Occipital lobe (tissue), 2 donors: ENCODE data around the gene UBE2V1. TPM values are rescaled to one million over a fixed set of nuclear protein-coding genes. Genes with fewer than 3 reads are reported as not detected.
A peak's percentile ranks its signal among the peaks of the same experiment; 100 is the strongest.
"Not testable (repeated sequence)": the region's sequence is repeated elsewhere in the genome, so short reads cannot be mapped to it uniquely, and the experiment has no call there.

Source experiments
- DNase-seq: peaks from one replicate; lab custom pipeline; 2025; lab: John Stamatoyannopoulos, UW
- total RNA-seq: library from RNA; depleted of rRNA; stranded (reverse); fragments of >200 nt; gene quantifications from one replicate; pipeline ENCODE4 v1.2.3, GENCODE V29; 2014

The UBE2V1 gene
- total RNA-seq, 1 donor from 2014 or later: 30.1 TPM

DNA sequence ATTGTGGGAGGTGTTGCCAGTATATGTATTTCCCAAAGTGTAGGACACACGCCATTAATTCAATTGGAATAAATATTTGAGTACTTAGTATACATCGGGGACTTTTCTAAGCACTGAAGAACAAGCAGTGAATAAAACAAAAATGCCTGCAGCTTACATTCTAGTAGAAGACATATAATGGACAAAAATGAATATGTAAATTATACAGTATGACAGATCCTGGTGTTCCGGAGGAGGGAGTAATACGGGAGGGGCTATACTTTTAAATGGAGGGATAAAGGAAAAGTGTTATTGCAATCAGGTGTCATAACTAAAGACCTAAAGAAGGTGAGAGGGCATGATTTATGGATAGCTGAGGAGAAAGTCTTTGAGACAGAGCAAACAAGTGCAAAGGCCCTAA, 15.1 kb downstream of the UBE2V1 start:
- DNase-seq: no peak

DNA sequence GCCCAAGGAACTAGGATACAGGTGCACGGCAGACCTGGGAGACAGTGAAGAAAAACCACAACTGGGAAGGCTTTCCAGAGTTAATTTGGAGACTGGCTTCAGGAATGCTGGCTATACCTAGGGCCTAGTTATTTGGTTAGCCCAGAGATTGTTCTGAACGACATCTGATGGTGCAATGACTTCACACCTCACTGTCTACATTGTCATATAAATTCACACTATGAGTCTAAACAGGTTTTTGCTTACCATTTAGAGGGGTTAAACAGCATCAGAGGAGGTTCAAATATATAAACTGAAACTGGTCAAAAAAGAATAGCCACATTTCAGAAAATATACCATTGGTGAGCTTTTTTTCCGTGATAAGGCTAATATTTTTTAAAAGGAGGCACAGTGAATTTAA, 16.7 kb downstream of the UBE2V1 start:
- no peak for DNase-seq

DNA sequence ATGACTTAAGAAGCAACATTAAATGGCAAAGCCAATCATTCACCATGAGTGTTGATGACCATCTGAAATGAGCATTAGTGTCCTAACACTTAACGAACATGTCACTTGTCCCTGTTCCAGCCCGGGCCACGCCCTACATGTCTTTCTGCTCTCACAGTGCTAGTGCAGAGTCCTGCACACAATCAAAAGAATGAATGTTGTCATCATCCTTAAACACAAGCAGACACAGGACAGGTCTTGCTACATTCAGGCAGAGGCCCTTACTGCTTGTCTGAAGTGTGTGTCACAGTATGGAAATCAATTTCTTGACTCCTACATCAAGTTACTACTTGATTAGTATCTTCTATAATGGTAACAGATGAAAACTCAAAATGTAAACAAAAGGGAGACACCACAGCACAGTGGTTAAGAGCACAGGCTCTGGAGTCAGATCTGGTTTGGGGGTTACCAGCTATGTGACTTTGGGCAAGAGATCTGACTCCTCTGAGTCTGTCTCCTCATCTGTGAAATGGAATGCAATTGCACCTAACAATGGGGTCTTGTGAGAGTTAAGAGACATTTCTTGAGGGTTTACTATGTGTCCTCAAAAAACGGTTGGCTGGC, 17.4 kb downstream of the UBE2V1 start:
- no peak for DNase-seq

DNA sequence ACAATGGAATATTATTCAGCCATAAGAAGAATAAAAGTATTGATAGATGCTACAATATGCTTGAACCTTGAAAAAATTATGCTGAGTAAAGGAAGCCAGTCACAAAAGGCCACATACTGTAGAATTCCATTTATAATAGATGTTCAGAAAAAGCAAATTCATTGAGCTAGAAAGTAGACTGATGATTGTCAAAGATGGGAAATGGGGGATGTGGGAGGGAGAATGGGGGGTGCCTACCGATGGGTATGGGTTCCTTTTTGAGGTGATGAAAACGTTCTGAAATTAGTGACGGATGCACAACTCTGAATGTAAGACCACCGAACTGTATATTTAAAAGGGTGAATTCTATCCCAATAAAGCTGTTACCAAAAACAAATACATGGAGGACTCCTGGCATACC, 18.4 kb downstream of the UBE2V1 start:
- no peak for DNase-seq

DNA sequence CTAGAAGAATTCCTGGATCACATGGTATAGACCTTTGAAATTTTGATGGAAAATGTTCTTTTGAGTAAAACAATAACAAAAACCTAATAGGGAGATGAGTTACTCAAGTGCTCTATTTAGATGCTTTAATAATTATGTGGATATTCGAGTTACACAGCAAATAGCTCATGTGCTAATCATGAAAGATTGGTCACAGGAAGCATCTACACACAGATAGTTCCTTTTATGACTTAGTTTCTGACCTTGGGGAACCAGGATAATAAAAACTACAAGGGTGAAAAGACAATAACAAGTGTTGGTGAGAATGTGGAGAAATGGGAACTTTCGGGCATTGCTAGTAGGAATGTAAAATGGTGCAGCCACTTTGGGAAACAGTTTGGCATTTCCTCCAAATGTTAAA, 19.7 kb downstream of the UBE2V1 start:
- no peak for DNase-seq

DNA sequence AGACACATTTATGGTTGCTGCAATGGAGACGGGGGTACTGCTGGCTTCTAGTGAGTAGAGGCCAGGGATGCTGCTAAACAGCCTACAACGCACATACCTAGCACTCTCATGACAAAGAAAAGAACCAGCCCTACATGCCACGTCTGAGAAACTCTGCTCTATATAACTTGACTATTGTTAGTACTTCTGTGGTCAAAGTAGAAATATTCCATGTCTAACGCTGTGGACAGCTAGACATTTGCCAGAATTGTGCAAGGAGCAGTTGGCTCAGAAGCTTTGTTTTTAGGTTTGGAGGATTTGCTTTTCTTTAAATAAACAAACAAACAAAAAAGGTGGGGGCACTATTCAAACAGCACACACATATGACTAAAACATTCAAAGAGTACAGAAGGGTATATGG, 20.5 kb downstream of the UBE2V1 start:
- no peak for DNase-seq

DNA sequence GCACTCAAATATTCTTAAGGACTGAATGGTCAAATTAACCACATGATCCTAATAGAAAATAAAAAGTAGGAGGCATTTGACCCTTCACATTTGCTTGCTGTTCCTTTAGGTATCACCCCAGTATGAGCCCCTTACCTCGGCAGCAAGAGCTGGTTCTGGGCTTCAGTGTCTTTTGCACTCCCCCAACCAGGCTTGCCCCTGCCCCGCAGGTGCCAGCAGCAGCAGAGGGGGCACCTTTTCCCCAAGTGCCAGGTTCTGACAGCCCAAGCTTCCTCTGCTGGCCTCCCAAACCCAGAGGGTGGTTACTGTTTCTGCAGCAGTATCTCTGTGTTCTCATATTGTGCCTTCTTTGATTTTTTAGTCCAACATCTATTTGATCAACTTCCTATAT, 23.2 kb downstream of the UBE2V1 start:
- no peak for DNase-seq

DNA sequence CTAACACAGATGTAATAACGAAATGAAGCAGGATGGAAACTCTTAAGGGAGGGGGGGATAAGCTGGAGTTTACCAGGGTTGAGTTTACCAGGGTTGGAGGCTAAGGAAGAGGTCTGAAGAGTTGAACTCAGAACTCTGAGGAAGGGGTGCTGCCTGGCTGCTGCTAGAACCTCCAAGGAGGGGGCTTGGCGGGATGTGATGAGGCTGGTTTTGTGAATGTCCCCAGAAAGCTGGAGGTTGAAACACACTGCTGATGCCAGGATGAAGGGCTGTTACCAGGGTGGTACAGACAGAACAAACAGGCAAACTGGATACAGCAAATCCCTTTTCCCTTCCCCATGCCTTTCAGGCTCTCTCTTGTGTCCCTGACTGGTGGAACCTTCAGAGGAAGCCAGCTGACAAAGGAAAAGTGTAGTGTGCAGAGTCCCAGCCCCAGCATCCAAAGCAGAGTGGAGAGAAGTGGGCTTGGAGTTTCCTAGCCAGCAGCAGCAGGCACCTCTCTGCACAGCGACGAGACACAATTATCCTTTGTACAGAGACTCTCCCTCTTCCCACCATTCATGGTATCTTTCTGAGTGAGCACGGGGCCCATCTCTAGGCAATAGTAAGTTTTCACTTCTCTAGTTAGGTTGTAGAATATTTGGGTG, 23.7 kb downstream of the UBE2V1 start:
- no peak for DNase-seq

DNA sequence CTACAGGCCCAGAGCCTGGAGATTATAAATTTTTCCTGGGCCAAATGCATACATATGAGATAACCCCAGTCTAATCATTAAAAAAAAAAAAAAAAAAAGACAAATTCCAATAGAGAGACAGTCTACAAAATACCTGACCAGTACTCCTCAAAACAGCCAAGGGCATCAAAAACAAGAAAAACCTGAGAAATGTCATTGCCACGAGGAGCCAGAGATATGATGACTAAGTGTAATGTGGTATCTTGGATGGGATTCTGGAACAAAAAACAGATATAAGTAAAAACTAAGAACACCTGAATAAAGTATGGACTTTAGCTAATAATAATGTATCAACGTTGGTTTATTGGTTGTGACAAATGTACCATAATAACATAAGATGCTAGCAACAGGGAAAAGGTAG, 24.9 kb downstream of the UBE2V1 start:
- DNase-seq: no peak

DNA sequence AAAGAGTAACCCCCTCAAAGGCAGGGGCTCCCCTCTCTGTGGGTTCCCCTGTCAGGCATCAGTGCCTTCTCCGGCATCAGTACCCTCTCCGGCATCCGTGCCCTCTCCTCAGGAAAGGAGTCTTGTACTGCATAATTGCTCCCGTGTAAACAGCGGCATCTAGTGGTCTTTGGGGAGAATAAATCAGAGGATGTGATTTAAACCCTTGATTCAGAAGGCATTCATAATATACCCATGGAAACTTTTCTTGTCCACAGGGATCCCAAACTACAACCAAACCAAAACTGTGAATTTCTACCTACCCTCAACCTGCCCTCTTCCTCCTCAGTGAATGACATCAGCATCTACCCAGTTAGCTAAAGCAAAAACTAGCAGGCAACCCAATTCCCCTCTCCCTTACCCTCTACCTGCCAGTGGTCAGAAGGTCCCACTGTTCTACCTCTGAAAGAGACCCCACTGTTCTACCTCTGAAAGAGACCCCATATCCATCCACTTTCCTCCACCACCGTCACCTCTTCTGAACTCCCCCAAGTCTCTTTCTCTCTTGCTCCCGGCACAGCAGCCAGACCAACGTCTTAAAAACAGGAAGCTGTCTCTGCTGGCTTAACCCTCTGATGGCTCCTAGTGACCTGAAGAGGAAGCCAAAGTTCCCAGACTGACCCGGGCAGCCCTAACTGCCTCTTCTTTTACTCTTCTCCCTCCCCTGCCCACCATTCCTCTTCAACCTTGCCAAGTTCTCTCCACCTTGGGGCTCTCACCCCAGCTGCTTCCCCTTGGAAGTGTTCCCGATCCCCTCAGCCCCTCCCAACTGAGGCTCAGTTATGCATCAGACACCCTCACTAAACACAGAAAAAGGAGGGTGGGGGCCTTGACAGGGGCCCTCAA, 27.2 kb downstream of the UBE2V1 start:
- DNase-seq: no peak

DNA sequence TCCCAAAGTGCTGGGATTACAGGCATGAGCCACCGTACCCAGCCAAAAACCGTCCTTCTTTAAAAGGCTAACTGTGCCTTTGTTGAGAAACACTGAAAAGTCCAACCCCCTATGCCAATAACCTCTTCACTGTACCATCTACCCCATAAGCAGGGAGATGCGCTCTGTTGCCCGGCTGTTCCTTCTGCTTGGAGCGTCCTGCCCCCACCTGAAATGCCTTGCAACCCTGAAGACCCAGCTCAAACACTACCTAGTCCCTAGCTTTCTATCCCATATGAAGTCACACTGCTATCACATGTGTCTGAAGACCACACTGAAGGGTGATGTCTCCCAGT, 27.8 kb downstream of the UBE2V1 start:
- no peak for DNase-seq

DNA sequence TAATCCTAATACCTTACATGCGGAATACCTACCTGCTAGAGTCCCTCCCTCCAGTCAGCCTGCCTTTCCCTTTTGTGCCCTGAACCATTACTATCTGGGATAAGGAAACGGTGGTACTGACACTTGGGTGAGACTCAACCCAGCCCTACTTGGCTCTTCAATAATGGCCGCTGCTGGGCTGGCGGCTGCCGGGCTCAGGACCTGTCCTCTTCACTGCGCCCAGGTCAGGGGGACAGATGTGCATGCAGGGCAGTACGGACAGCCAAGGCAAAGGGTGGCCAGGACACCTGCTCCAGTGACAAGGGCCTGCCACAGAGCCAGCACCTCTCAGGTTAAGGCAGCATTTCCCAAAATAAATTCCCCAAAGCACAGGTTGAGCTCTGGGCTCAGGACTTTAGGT, 29.9 kb downstream of the UBE2V1 start:
- DNase-seq: no peak

DNA sequence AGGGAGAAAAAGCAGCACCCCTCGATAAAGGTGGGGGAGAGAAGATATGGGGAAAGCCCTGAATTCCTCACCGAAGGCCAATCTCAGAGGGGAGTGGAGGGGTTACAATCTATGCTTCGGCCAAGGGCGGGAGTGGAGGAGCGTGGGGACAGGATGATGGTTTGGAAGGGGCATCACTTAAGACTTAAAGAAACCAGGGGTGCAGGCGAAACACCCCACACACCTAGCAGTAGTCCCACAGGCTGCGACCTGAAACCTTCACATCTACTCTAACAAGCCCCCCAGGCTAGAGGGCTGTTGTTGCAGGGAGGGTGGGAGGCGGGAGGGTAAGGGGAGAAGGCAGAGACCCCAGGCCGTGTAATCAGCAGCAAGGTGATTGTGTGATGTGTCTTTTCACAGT, 30.9 kb downstream of the UBE2V1 start:
- DNase-seq: not testable (repeated sequence)

DNA sequence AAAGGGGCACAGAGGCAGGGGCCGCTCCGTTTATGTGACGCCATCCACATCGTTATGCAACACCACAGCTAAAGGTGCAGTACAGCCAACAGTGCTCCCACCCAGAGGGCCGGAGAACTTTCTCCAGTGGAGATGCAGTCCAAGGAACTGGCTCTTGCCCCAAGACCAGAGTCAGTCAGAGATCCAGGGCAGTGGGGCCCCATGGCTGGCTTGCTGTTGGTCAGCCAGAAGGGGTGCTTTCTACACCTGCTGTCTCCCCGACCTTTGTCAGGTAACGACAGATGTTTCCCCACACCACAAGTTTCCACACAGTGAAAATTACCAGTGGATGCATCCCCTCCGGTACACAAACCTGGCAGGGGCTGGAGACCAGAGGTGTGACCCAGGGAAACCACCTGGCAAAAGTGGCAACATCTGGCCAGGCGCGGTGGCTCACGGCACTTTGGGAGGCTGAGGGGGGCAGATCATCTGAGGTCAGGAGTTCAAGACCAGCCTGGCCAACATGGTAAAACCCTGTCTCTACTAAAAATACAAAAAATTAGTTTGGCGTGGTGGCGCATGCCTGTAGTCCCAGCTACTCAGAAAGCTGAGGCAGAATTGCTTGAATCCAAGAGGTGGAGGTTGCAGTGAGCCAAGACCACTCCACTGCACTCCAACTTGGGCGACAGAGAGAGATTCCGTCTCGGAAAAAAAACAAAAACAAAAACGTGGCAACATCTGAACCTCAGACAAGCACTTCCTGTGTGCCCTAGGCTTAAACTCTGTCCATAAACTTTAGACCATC, 34.9 kb downstream of the UBE2V1 start:
- DNase-seq: no peak

DNA sequence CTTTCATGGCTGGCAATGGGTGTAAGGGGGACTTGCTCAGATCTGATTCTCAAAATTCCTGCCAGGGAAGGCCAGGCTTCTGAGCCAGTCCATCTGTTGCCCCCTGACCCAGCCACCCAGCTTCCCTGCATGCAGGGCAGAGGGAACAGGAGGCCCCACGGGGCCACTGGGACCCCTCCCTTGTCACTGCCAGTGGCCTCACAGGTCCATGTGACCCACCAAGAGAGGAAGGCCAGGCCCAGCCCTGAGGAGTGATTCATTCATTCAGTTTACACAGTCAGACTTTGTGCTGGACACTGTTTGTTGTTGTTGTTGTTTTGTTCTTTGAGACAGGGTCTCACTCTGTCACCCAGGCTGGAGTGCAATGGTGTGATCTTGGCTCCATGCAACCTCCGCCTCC, 39.5 kb downstream of the UBE2V1 start:
- no peak for DNase-seq

DNA sequence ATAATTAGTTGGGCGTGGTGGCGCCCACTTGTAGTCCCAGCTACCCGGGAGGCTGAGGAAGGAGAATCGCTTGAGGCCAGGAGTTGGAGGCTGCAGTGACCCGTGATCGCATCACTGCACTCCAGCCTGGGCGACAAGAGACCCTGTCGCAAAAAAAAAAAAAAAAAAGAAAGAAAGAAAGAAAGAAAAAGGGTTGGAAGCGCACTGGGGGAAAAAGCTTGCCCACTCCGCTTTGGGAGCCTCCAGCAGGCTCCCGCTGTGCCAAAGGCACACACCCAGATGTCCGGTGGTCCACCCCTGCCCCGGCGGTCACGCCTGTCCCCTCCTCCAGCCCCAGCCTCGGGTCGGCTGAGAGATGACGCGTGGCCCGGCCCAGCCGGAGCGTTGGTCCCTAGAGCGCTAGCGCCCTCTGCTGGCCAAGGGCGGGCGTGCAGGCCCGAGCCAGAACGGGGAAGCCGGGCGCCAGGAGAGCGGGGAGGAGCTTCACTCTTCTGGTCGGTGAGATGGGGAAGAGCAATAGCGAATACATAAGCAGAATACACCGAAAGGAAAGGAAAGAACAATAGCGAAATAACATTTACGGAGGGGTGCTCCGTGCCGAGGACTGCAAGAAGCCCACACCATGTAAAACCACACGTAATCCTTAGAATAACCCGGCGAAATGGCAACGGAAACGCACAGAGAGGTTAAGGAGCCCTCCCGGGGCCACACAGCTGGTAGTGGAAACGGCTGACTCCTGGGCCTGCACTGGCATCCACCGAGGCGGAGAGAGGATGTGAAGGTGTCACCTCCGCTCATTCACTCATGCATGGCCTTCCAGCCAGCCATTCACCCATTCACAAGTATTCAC, 41.7 kb downstream of the UBE2V1 start:
- peak; percentile 85 for DNase-seq

DNA sequence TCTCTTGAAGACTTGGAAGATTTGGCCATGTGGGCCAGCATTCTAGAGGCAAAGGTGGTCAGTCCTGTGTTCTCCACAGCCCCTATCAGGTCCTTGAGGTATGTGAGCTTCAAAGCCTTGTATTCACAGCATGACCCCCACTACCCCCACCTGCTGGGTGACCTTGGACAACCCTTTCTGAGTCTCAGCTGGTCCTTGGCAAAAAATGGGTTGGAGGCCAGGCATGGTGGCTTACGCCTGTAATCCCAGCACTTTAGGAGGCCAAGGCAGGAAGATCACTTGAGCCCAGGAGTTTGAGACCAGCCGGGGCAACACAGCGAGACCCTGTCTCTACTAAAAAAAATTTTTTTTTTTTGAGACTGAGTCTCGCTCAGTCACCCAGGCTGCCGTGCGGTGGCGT, 42.6 kb downstream of the UBE2V1 start:
- DNase-seq: no peak

DNA sequence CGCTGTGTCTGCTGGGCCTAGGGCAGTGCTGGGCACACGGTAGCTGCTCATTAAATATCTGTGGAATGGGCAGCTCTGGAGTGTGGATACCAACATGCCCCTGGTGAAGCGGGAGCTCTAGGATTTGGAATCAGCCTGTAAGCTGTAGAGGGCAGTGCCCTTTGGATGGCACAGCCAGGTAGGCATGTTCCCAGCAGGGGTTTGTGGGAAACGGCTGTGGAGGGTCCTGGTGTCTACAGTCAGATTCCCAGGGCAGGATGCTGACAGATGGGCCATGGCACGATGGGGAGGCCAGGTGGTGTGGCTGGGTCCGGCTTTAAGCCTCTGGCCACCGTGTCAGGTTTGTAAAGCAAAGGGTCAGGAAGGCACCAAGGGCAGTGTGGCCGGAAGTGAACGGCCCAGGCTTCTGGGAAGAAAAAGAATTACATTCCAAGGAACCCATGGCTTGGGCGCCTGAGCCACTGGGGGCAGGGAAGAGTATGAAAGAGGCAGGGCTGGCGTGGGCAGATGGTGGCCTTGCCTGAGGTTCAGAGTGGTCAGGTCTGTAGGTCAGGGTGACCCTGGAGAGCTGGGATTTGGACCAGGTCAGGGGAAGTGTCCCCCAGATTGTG, 44.8 kb downstream of the UBE2V1 start:
- no peak for DNase-seq

DNA sequence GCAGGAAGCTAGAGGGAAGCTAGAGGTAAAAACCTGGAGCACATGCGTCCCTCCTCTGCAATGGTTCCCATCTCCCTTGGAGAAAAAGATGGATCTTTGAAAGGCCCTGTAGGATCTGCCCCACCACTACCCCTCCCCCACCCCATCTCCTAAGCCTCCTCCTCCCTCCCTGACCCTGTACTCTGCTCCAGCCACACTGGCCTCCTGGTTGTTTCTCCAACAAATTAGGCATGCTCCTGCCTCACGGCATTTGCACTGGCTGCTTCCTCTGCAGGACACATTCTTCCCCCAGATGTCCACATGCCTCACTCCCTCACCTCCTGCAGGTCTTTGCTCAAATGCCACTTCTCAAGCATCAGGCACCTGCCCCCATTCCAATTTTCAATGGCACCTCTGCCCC, 45.5 kb downstream of the UBE2V1 start:
- DNase-seq: no peak

DNA sequence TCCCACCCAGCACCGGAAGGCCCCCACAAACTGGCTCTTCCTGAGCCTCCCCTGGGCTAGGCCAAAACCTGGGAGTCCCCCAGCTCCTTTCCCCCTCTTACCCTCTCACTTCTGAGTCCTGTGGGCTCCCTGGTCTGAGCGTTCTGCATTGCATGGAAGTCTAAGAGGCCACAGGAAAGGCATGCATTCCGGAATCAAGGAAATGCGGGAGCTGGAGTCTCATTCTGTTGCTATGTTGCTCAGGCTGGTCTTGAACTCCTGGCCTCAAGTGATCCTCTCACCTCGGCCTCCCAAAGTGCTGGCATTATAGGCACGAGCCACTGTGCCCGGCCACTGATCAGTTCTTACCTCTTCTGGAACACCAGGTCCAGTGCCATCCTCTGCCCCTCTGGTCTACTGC, 45.9 kb downstream of the UBE2V1 start:
- no peak for DNase-seq
